Trophoblast cell (in vitro differentiated cells and primary cell): ENCODE data around the gene PEX14.

ENCODE experiments used
- DNase-seq, 2 donors: peaks; one replicate each; pipeline ENCODE4 v3.0.0-alpha.2; 2016
- H2AFZ ChIP-seq: 2 replicates; pipeline ENCODE4 v1.6.1; 2013; ENCODE audit warnings: low read length, moderate library complexity, mild to moderate bottlenecking; ENCODE audit not compliant: insufficient read depth, poor library complexity
- H2AK5ac ChIP-seq: 2 replicates; pipeline ENCODE4 v1.6.1; 2013; ENCODE audit warnings: mild to moderate bottlenecking, low read length
- H2BK120ac ChIP-seq: 2 replicates; pipeline ENCODE4 v1.6.1; 2013; ENCODE audit warnings: low read length, mild to moderate bottlenecking, moderate library complexity; ENCODE audit not compliant: insufficient read depth, poor library complexity
- H2BK12ac ChIP-seq: 2 replicates; pipeline ENCODE4 v1.6.1; 2013; ENCODE audit warnings: mild to moderate bottlenecking, low read length, moderate library complexity
- H2BK5ac ChIP-seq: 2 replicates; pipeline ENCODE4 v1.6.1; 2013; ENCODE audit warnings: low read length, low read depth, moderate library complexity, mild to moderate bottlenecking; ENCODE audit not compliant: poor library complexity
- H3K14ac ChIP-seq: 2 replicates; pipeline ENCODE4 v1.6.1; 2013; ENCODE audit warnings: mild to moderate bottlenecking, low read length
- H3K18ac ChIP-seq: 2 replicates; pipeline ENCODE4 v1.6.1; 2013; ENCODE audit warnings: mild to moderate bottlenecking, low read length
- H3K23ac ChIP-seq: 2 replicates; pipeline ENCODE4 v1.6.1; 2013; ENCODE audit warnings: low read length
- H3K27ac ChIP-seq: 2 replicates; pipeline ENCODE4 v1.5.1; 2013; ENCODE audit warnings: low read depth, mild to moderate bottlenecking, inconsistent platforms, low read length, moderate library complexity
- H3K27me3 ChIP-seq: 2 replicates; pipeline ENCODE4 v1.6.1; 2013; ENCODE audit warnings: inconsistent platforms, mild to moderate bottlenecking, low read length, moderate library complexity; ENCODE audit not compliant: insufficient read depth
- H3K36me3 ChIP-seq, 2 experiments: 1 replicate in 1 of 2; 2 replicates in 1 of 2; pipeline ENCODE4 v1.6.1; 2013; ENCODE audit warnings: low read length in 2 of 2, mild to moderate bottlenecking in 2 of 2, moderate library complexity in 1 of 2; ENCODE audit not compliant: insufficient read depth in 2 of 2, control insufficient read depth in 1 of 2
- H3K4ac ChIP-seq: 2 replicates; pipeline ENCODE4 v1.6.1; 2013; ENCODE audit warnings: low read depth, mild to moderate bottlenecking, low read length, moderate library complexity
- H3K4me1 ChIP-seq, 2 experiments: 1 replicate in 1 of 2; 2 replicates in 1 of 2; pipeline ENCODE4 v1.6.1; 2013; ENCODE audit warnings: low read length in 2 of 2, mild to moderate bottlenecking in 2 of 2, moderate library complexity in 1 of 2; ENCODE audit not compliant: insufficient read depth in 2 of 2, control insufficient read depth in 1 of 2
- H3K4me2 ChIP-seq: 2 replicates; pipeline ENCODE4 v1.6.1; 2013; ENCODE audit warnings: inconsistent platforms, mild to moderate bottlenecking, low read length, moderate library complexity
- H3K4me3 ChIP-seq: 2 replicates; pipeline ENCODE4 v1.5.1; 2013; ENCODE audit warnings: mild to moderate bottlenecking, low read depth, low read length, inconsistent platforms
- H3K79me1 ChIP-seq: one replicate; pipeline ENCODE4 v1.6.1; 2013; ENCODE audit warnings: low read length
- H3K79me2 ChIP-seq: 2 replicates; pipeline ENCODE4 v1.6.1; 2013; ENCODE audit warnings: low read length, mild to moderate bottlenecking; ENCODE audit not compliant: control insufficient read depth, insufficient read depth, poor library complexity
- H3K9ac ChIP-seq: 2 replicates; pipeline ENCODE4 v1.6.1; 2013; ENCODE audit warnings: mild to moderate bottlenecking, low read length
- H3K9me3 ChIP-seq: 2 replicates; pipeline ENCODE4 v1.6.1; 2013; ENCODE audit warnings: low read depth, mild to moderate bottlenecking, control low read depth, inconsistent platforms, low read length; ENCODE audit not compliant: insufficient read depth
- H4K12ac ChIP-seq: 2 replicates; pipeline ENCODE4 v1.6.1; 2013; ENCODE audit warnings: low read depth, mild to moderate bottlenecking, low read length, moderate library complexity
- H4K8ac ChIP-seq: 2 replicates; pipeline ENCODE4 v1.6.1; 2013; ENCODE audit warnings: low read depth, mild to moderate bottlenecking, low read length, moderate library complexity
- H4K91ac ChIP-seq: one replicate; pipeline ENCODE4 v1.6.1; 2013; ENCODE audit warnings: low read depth, mild to moderate bottlenecking, low read length, moderate library complexity
- WGBS: extraction: QIAGEN DNeasy Blood & Tissue Kit; methylation state at CpG from one replicate; pipeline ENCODE4 v1.1.7; 2013; ENCODE audit warnings: missing lambda C conversion rate; ENCODE audit not compliant: insufficient read length, insufficient coverage; ENCODE audit errors: extremely low coverage; 5-methylcytosine and 5-hydroxymethylcytosine counted together

The PEX14 gene

GRCh38 chr1:10549904-10550664 lies 75.3 kb downstream of the PEX14 start:
- Histone ChIP-seq H2AK5ac (no peak overlapping the region), H4K12ac (no peak overlapping the region), H3K23ac (no peak overlapping the region), H3K4me3 (no peak overlapping the region), H4K8ac (no peak overlapping the region), H3K27me3 (no peaks in the 10 kb centered on the region), H3K4me2 (no peak overlapping the region), H3K79me2 (no peaks in the 10 kb centered on the region), H3K27ac (no peak overlapping the region), H3K4ac (no peak overlapping the region), H3K79me1 (no peaks in the 10 kb centered on the region), H2BK120ac (no peak overlapping the region), H4K91ac (no peak overlapping the region), H3K4me1 (no peaks in the 10 kb centered on the region), H3K14ac (no peak overlapping the region), H3K18ac (no peak overlapping the region), H3K36me3 (peaks cover 0 to 4% of the 10 kb centered on the region in 2 experiments), H3K9ac (no peak overlapping the region), H2BK12ac (no peak overlapping the region), H3K9me3 (no peaks in the 10 kb centered on the region), H2AFZ (no peak overlapping the region), H2BK5ac (no peak overlapping the region)
- WGBS, result no CpG with 5 or more reads among the region's 2 CpGs
- DNase-seq, result no peak

GRCh38 chr1:10553118-10553517 lies 78.4 kb downstream of the PEX14 start:
- no peak overlapping the region for H2BK5ac ChIP-seq
- no peak overlapping the region for H3K4ac ChIP-seq
- no peak overlapping the region for H4K12ac ChIP-seq
- H3K4me2 ChIP-seq, result no peak overlapping the region
- no peak overlapping the region for H3K23ac ChIP-seq
- H3K27me3 ChIP-seq, result no peaks in the 10 kb centered on the region
- no peak overlapping the region for H4K91ac ChIP-seq
- no peak for DNase-seq
- H3K18ac ChIP-seq, result no peak overlapping the region
- no peak overlapping the region for H3K9ac ChIP-seq
- no peak overlapping the region for H3K14ac ChIP-seq
- no peaks in the 10 kb centered on the region for H3K79me1 ChIP-seq
- H2BK120ac ChIP-seq, result no peak overlapping the region
- no peak overlapping the region for H2AFZ ChIP-seq
- H3K36me3 ChIP-seq, result no peaks in the 10 kb centered on the region
- H3K9me3 ChIP-seq, result no peaks in the 10 kb centered on the region
- no peak overlapping the region for H3K4me3 ChIP-seq
- peaks cover 8 to 10% of the 10 kb centered on the region in 2 experiments for H3K4me1 ChIP-seq
- H2BK12ac ChIP-seq, result no peak overlapping the region
- WGBS, result no CpG with 5 or more reads among the region's 10 CpGs
- no peak overlapping the region for H4K8ac ChIP-seq
- no peak overlapping the region for H2AK5ac ChIP-seq
- H3K79me2 ChIP-seq, result no peaks in the 10 kb centered on the region
- H3K27ac ChIP-seq, result no peak overlapping the region

- no peak overlapping the region for H4K8ac ChIP-seq
- H2BK120ac ChIP-seq, result no peak overlapping the region
- no peak overlapping the region for H4K91ac ChIP-seq
- H3K36me3 ChIP-seq, result no peaks in the 10 kb centered on the region
- peak overlapping the region; percentile 29 for H3K27ac ChIP-seq
- H3K4me1 ChIP-seq, result peaks cover 8 to 10% of the 10 kb centered on the region in 2 experiments
- peak overlapping the region; percentile 5 for H3K4me2 ChIP-seq
- H3K9me3 ChIP-seq, result no peaks in the 10 kb centered on the region
- no peak overlapping the region for H3K4ac ChIP-seq
- no peak overlapping the region for H3K14ac ChIP-seq
- no peaks in the 10 kb centered on the region for H3K79me1 ChIP-seq
- H4K12ac ChIP-seq, result no peak overlapping the region
- H3K27me3 ChIP-seq, result no peaks in the 10 kb centered on the region
- H3K9ac ChIP-seq, result no peak overlapping the region
- H2BK12ac ChIP-seq, result no peak overlapping the region
- no peak overlapping the region for H3K4me3 ChIP-seq
- H3K18ac ChIP-seq, result peak overlapping the region; percentile 0
- no peak overlapping the region for H2AK5ac ChIP-seq
- DNase-seq, result peak; percentile 95 to 98
- H3K79me2 ChIP-seq, result no peaks in the 10 kb centered on the region
- H3K23ac ChIP-seq, result no peak overlapping the region
- no peak overlapping the region for H2AFZ ChIP-seq
- no CpG with 5 or more reads among the region's 20 CpGs for WGBS
- no peak overlapping the region for H2BK5ac ChIP-seq
Observed at GRCh38 chr1:10555635-10556429, 81.1 kb downstream of the PEX14 start.

GRCh38 chr1:10556430-10557005 lies 81.8 kb downstream of the PEX14 start:
- Histone ChIP-seq H3K14ac (no peak overlapping the region), H3K4me1 (peaks cover 8 to 10% of the 10 kb centered on the region in 2 experiments), H2AK5ac (peak overlapping the region; percentile 12), H3K23ac (no peak overlapping the region), H2BK12ac (no peak overlapping the region), H4K12ac (no peak overlapping the region), H2BK120ac (no peak overlapping the region), H4K91ac (no peak overlapping the region), H3K18ac (no peak overlapping the region), H3K9ac (no peak overlapping the region), H3K36me3 (no peaks in the 10 kb centered on the region), H2BK5ac (no peak overlapping the region), H3K4me2 (peak overlapping the region; percentile 5), H3K9me3 (no peaks in the 10 kb centered on the region), H2AFZ (no peak overlapping the region), H3K79me1 (no peaks in the 10 kb centered on the region), H3K79me2 (no peaks in the 10 kb centered on the region), H3K4me3 (no peak overlapping the region), H3K27ac (no peak overlapping the region), H3K4ac (no peak overlapping the region), H3K27me3 (no peaks in the 10 kb centered on the region), H4K8ac (peak overlapping the region; percentile 43)
- DNase-seq, result peak in 1 of 2 donors; percentile 14
- no CpG with 5 or more reads among the region's 9 CpGs for WGBS
